Measurements from ENCODE around the gene LKAAEAR1.

LKAAEAR1 gene

DNA sequence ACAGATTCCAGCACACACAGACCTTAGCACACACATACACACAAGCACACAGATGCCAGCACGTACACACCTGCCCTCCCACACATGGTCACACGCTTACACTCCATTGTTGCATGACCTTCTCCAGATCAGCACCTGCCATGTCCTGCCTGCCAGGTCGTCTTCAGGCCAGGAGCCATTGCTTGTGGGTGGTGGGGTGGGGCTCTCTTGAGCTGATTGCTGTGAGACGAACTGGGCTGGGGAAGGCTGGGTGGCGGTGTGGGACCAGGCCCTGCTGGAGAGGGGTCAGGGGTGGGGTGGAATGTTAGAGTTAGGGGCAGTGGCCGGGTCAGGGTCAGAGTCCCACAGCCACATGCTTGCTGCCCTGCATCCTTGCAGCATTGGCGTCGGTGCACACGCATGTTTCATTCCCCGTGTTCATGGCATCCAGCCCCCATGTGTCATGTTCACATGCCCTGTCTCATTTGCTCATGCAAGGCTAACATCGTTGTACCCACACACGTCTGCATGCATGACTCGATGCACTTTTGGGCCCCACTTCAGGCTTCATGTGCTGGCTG is 29.7 kb upstream of the LKAAEAR1 start:
- no peak for DNase-seq (ENCODE audit: low read depth)
- TF ChIP-seq, protein P1, sequence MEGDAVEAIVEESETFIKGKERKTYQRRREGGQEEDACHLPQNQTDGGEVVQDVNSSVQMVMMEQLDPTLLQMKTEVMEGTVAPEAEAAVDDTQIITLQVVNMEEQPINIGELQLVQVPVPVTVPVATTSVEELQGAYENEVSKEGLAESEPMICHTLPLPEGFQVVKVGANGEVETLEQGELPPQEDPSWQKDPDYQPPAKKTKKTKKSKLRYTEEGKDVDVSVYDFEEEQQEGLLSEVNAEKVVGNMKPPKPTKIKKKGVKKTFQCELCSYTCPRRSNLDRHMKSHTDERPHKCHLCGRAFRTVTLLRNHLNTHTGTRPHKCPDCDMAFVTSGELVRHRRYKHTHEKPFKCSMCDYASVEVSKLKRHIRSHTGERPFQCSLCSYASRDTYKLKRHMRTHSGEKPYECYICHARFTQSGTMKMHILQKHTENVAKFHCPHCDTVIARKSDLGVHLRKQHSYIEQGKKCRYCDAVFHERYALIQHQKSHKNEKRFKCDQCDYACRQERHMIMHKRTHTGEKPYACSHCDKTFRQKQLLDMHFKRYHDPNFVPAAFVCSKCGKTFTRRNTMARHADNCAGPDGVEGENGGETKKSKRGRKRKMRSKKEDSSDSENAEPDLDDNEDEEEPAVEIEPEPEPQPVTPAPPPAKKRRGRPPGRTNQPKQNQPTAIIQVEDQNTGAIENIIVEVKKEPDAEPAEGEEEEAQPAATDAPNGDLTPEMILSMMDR (IDR thresholded peaks at IDR 0.05; ENCODE audit: insufficient read depth, low read depth, low read length, missing control alignments) = no peak
- H3K4me3 ChIP-seq (ENCODE audit: low read length) = no peak overlapping the region

GRCh38 chr20:64113444-64113775 is 29.2 kb upstream of the LKAAEAR1 start:
- no peak overlapping the region for H3K4me3 ChIP-seq (ENCODE audit: low read length)
- DNase-seq (ENCODE audit: low read depth) = no peak
- TF ChIP-seq, protein P1 (IDR thresholded peaks at IDR 0.05; ENCODE audit: insufficient read depth, low read depth, low read length, missing control alignments) = no peak

DNA sequence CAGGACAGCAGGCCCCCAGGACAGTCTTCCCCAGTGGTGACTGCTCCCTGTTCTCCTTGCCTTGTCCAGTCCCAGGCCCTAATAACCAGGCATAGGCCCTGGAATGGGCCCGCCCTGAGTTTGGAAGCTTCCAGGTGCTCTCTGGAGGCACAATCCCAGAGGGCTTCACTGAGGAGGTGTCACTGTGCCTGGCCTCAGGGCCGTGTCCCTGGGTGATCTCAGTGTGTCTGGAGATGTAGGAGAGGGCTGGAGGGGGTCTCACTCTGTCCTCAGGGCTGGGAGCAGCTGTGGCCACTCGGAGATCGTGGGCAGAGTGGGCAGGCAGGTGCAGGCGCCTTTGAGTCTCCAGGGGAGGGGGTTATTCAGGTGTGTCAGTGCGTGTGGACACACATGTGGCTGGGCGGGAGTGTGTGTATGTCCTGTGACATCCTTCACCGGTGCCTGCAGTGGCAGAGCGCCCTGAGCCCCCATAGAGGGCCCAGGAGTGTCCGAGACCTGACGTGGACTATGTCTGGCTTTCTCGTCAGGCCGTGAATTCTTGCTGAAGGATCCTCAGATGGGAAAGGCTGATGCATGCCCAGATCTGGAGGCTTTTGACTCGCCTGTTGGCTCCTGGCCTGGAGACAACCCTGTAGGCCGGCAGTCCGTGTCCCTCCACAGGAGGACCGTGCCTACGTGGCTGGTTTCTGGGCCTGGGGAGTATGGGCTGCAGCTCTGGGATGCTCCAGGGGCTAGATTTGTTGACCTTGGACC is 28.7 kb upstream of the LKAAEAR1 start:
- TF ChIP-seq, protein P1 (IDR thresholded peaks at IDR 0.05; ENCODE audit: insufficient read depth, low read depth, low read length, missing control alignments) = no peak
- no peak for DNase-seq (ENCODE audit: low read depth)
- no peak overlapping the region for H3K4me3 ChIP-seq (ENCODE audit: low read length)

- TF ChIP-seq, protein P1 (IDR thresholded peaks at IDR 0.05; ENCODE audit: insufficient read depth, low read depth, low read length, missing control alignments) = no peak
- DNase-seq (ENCODE audit: low read depth) = no peak
- H3K4me3 ChIP-seq (ENCODE audit: low read length) = no peak overlapping the region
Measured at GRCh38 chr20:64111841-64112641, 27.8 kb upstream of the LKAAEAR1 start.

GRCh38 chr20:64110411-64111068 is 26.3 kb upstream of the LKAAEAR1 start:
- TF ChIP-seq, protein P1 (IDR thresholded peaks at IDR 0.05; ENCODE audit: insufficient read depth, low read depth, low read length, missing control alignments) = no peak
- H3K4me3 ChIP-seq (ENCODE audit: low read length) = no peak overlapping the region
- no peak for DNase-seq (ENCODE audit: low read depth)

DNA sequence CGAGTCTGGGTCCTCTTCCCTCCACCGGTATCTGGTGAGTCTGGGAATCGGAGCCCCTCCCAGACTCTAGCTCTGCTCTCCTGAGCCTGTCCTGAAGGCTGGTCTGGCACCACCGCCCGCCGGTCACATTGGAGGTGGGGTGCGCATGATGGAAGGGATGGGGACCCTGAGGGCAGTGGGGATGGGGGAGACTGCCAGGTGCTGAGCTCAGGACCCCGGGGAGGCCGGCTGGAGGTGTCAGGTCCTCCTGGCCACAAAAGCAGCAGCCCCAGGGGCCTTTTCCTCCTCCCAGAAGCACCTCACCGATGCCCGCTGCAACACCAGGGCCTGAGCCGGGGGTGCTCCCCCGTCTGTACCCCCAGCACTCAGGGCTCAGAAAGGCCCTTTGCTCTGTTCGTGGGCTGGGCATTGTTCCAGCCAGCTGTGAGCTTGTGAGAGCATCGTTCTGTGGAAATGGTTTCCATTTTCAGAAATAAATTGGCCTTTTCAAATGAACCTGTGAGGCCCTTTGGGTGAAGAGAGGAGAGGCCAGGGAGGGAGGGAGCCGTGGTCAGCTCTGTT is 25.7 kb upstream of the LKAAEAR1 start:
- no peak for DNase-seq (ENCODE audit: low read depth)
- H3K4me3 ChIP-seq (ENCODE audit: low read length) = no peak overlapping the region
- TF ChIP-seq, protein P1 (IDR thresholded peaks at IDR 0.05; ENCODE audit: insufficient read depth, low read depth, low read length, missing control alignments) = no peak

All from epithelial cell of esophagus (primary cell).